SK-N-SH treated with all-trans-retinoic acid at 6 μM for 48 hours (cell line): ENCODE data around the gene TMUB1.

Experiments used
- SNAI2 ChIP-seq: fragments of 250-450 bp; sonication (Bioruptor Pico); IDR thresholded peaks from 2 replicates; pipeline ENCODE4 v1.5.0; 2020; ENCODE audit warnings: mild to moderate bottlenecking, moderate library complexity
- ZFP3 ChIP-seq: fragments of 250-450 bp; sonication (Bioruptor Pico); IDR thresholded peaks from 2 replicates; pipeline ENCODE4 v1.5.0; 2020; ENCODE audit warnings: mild to moderate bottlenecking, moderate library complexity
- TF ChIP-seq, protein P1 (sequence below): fragments of 250-450 bp; sonication (Bioruptor Pico); IDR thresholded peaks from 2 replicates; pipeline ENCODE4 v1.8.0; 2020; ENCODE audit warnings: mild to moderate bottlenecking, moderate library complexity, borderline replicate concordance
- TF ChIP-seq, protein P2 (sequence below): fragments of 250-450 bp; sonication (Bioruptor Pico); IDR thresholded peaks from 2 replicates; pipeline ENCODE4 v1.5.1; 2020; ENCODE audit warnings: low read depth, mild to moderate bottlenecking, moderate library complexity

DNA sequence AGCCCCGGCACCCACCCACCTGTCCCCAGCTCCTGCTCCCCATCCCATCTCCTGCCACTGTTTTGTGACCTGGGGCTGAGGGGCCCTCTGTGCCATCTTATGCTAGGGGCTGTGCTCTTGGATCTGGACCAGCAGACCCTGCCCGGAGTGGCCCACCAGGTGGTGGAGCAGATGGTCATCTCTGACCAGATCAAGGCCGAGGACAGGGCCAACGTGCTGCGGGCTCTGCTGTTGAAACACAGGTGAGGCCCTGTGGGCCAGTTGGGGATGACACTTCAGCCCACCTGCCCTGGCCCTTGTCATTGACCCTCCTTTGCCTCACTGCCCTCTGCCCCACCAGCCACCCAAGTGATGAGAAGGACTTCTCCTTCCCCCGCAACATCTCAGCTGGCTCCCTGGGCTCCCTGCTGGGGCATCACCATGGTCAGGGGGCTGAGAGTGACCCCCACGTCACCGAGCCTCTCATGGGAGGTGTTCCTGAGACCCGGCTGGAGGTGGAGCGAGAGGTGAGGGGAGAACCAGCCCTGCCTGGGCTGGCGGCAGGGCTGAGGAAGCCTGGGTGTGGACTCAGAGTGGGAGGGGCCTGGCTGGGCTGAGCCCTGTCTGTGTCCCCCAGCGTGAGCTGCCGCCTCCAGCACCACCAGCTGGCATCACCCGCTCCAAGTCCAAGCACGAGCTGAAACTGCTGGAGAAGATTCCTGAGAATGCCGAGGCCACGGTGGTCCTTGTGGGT lies 13.3 kb downstream of the TMUB1 start:
- TF ChIP-seq, protein P1, sequence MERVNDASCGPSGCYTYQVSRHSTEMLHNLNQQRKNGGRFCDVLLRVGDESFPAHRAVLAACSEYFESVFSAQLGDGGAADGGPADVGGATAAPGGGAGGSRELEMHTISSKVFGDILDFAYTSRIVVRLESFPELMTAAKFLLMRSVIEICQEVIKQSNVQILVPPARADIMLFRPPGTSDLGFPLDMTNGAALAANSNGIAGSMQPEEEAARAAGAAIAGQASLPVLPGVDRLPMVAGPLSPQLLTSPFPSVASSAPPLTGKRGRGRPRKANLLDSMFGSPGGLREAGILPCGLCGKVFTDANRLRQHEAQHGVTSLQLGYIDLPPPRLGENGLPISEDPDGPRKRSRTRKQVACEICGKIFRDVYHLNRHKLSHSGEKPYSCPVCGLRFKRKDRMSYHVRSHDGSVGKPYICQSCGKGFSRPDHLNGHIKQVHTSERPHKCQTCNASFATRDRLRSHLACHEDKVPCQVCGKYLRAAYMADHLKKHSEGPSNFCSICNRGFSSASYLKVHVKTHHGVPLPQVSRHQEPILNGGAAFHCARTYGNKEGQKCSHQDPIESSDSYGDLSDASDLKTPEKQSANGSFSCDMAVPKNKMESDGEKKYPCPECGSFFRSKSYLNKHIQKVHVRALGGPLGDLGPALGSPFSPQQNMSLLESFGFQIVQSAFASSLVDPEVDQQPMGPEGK (CRISPR knock-in tag), result no peak
- TF ChIP-seq SNAI2 (CRISPR knock-in tag), result no peak
- TF ChIP-seq ZFP3 (CRISPR knock-in tag), result no peak
- TF ChIP-seq, protein P2, sequence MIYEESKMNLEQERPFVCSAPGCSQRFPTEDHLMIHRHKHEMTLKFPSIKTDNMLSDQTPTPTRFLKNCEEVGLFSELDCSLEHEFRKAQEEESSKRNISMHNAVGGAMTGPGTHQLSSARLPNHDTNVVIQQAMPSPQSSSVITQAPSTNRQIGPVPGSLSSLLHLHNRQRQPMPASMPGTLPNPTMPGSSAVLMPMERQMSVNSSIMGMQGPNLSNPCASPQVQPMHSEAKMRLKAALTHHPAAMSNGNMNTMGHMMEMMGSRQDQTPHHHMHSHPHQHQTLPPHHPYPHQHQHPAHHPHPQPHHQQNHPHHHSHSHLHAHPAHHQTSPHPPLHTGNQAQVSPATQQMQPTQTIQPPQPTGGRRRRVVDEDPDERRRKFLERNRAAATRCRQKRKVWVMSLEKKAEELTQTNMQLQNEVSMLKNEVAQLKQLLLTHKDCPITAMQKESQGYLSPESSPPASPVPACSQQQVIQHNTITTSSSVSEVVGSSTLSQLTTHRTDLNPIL (CRISPR knock-in tag), result no peak
